MM.1S (cell line): ENCODE data around the gene KLHDC7B.

ENCODE experiments used
- CTCF ChIP-seq: fragments of 300-600 bp; sonication (generic); IDR thresholded peaks from 2 replicates; pipeline ENCODE4 v1.5.1; 2016; ENCODE audit warnings: antibody characterized with exemption, low read length, mixed read lengths
- EZH2 ChIP-seq: fragments of 300-600 bp; sonication (generic); optimal IDR thresholded peaks from 2 replicates; pipeline ENCODE3; 2017; ENCODE audit warnings: low read depth, mild to moderate bottlenecking, antibody characterized with exemption, low read length, mixed read lengths

- TF ChIP-seq CTCF (no peak), EZH2 (no peak)
Measured at GRCh38 chr22:50561401-50562358, 16.0 kb downstream of the KLHDC7B start.
